ENCODE results near the gene ATP2B2.

DNA sequence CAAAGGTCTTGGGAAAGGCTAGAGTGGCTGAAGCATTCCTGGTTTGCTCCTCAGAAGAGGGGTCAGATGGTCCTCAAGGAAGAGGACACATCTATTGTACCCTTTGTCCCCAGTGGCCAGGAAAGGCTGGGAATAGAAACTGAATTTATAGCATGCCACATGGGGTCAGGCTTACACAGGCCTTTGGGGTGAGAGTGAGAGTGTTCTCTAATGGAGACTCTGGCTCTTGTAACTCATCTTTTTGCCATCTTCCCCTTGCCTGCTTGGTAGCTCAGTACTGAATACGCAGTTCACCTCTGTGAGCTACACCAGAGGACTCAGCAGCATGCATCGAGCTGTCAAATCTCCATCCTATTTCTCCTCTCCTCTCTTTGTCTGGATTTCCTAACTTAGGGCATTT, 87.5 kb downstream of the ATP2B2 start:
- TF ChIP-seq CTCF (IDR thresholded peaks at IDR 0.05) (no peak), POLR2AphosphoS5 (IDR thresholded peaks at IDR 0.05) (no peak), EP300 (IDR thresholded peaks at IDR 0.05) (no peak), POLR2A (IDR thresholded peaks at IDR 0.05) (no peak)
